Uterus (tissue), 2 donors: Measurements from ENCODE around the gene EYA3.

Experiments used
- POLR2A ChIP-seq, 2 donors: fragments of 450-650 bp; IDR thresholded peaks; one replicate each; pipeline ENCODE4 v1.6.1; 2016; ENCODE audit warnings: antibody characterized with exemption in 2 of 2, mild to moderate bottlenecking in 1 of 2, moderate library complexity in 1 of 2
- TF ChIP-seq, protein P1 (sequence below), 4 experiments: fragments of 200-600 bp in 2 of 4; fragments of 450-650 bp in 2 of 4; sonication (generic) in 2 of 4; IDR thresholded peaks; one replicate each; pipeline ENCODE4 v1.5.1; 2016 to 2019; ENCODE audit warnings: antibody characterized with exemption in 4 of 4, mild to moderate bottlenecking in 2 of 4, moderate library complexity in 1 of 4

DNA sequence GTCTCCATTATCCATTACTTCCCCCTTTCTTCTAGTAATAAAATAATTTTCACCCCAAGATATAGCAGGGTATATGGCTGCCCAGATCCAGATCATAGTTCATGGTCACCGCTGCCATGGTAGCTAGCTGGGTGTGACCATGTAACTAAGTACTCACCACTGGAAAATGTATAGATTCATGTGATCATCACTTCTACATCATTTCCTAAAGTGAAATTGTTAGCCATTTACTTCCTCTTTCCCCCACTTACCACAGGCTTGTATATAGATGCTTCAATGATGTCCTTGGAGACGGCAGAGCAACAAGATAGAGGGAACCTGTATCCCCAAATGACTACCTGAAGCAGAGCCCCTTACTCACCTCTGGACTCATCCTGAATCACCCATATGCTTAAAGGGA, 22.7 kb upstream of the EYA3 start:
- TF ChIP-seq, protein P1, sequence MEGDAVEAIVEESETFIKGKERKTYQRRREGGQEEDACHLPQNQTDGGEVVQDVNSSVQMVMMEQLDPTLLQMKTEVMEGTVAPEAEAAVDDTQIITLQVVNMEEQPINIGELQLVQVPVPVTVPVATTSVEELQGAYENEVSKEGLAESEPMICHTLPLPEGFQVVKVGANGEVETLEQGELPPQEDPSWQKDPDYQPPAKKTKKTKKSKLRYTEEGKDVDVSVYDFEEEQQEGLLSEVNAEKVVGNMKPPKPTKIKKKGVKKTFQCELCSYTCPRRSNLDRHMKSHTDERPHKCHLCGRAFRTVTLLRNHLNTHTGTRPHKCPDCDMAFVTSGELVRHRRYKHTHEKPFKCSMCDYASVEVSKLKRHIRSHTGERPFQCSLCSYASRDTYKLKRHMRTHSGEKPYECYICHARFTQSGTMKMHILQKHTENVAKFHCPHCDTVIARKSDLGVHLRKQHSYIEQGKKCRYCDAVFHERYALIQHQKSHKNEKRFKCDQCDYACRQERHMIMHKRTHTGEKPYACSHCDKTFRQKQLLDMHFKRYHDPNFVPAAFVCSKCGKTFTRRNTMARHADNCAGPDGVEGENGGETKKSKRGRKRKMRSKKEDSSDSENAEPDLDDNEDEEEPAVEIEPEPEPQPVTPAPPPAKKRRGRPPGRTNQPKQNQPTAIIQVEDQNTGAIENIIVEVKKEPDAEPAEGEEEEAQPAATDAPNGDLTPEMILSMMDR (IDR thresholded peaks at IDR 0.05) = no peak
- TF ChIP-seq POLR2A (IDR thresholded peaks at IDR 0.05) = no peak
